NCI-H2196 (cell line): Measurements from ENCODE around the gene DNAH2.
A peak's percentile ranks its signal among the peaks of the same experiment; 100 is the strongest.

Experiments
- DNase-seq: peaks from one replicate; lab custom pipeline; 2025; ENCODE audit not compliant: unreplicated experiment; lab: John Stamatoyannopoulos, UW

DNAH2 gene

DNA sequence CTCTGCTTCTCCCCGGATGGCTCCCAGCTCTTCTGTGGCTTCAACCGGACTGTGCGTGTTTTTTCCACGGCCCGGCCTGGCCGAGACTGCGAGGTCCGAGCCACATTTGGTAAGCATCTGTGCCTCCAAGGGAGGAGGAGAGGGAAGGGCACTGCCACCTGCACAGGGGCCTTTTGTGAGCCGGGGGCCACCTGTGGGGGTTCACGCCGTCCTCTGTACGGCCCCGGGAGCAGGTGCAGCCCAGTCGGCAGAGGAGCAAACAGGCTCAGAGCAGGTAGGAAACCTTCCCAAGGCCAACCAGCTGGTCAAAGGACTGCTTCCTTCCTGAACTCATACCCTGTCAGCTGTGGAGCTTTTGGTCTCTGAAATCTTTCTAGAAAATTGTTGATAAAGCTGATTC is 15.9 kb upstream of the DNAH2 start:
- no peak for DNase-seq

DNA sequence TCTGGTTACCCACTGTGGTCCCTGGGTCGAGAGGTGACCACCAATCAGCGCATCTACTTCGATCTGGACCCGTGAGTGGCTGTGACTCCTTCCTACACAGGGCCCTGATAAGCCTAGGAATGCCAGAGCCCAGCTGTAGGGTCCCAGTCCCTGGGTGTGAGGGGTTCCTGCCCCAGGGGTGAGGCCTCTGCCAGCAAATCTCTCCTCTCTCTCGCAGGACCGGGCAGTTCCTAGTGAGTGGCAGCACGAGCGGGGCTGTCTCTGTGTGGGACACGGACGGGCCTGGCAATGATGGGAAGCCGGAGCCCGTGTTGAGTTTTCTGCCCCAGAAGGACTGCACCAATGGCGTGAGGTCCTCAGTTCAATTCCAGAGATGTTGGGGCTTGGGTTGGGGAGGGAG is 14.8 kb upstream of the DNAH2 start:
- DNase-seq: no peak

DNA sequence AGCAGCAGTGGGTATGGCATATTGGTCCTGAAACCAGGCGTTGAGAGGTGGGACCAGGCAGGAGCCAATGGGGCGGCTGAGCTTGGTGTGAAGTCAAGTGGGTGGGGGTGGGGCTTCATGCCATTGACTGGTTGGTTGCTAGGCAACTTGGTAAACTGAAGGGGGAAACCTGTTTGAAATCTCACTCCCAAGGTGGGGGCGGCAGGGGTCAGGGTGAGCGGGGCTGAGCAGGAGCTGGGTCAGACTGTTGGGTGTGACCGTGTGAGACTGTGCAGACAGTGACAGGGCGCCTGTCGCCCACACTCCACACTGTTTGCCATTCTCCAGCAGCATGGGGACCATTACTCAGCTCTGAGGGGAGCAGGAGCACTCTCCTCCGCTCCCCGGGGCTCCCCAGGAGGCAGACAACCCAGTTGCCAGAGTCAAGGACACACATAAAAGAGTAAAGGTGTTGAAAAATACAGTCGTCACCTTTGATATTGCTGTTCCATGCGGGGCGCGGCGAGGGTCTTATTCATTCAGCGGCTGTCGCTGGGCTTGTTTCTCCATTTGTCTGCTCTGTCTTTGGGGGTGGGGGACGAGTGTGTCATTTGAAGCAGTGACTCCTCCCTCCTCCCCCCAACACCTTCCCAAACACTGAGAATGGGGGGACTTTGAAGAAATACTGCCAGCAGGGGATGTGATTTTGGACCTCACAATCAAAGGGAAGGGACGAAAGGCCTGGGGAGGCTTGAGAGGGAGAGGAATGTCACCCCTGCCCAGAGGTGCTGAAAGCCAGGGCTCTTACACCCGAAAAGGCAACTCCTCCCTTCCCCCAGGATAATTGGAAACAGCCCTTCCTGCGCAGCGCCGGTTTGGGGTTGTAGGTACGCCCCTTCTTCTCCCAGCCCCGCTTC is 13.7 kb upstream of the DNAH2 start:
- peak; percentile 56 for DNase-seq

DNA sequence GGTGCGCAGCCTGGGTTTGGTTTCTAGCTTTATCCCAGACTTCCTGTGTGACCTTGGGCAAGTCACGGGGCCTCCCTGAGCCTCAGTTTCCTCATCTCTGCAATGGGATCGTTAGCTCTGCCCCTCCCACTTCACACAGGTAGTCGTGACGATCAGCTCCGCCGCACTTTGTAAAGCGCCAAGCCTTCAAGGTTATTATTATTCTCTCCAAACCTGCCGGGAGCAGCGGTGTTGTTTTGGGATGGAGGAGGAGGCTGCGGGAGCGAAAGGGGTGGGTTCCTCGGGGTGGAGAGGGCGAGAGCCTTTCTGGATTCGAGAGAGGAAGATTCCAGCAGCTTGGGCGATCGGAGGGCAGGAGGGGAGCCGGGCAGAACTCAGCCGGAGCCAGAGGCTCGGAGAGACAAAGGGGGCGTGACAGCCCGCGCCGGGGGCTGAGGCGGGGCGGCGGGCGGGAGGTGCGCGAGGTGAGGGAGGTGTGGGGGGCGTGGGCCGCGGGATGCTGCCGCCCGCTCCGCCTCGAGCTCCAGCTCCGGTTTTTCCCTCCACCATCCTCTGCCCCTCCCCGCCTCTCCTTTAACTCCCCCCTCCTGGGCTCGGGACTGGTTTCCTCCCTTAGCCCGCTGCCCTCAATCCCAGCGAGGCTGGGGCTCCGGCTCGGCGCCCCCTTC is 12.8 kb upstream of the DNAH2 start, which contains the start of gene EFNB3:
Gene EFNB3 (plus strand): TSS at position 602 of the 668 bp plus-strand sequence. CDS start 397 bp downstream, outside the sequence.
- DNase-seq: peak; percentile 39

DNA sequence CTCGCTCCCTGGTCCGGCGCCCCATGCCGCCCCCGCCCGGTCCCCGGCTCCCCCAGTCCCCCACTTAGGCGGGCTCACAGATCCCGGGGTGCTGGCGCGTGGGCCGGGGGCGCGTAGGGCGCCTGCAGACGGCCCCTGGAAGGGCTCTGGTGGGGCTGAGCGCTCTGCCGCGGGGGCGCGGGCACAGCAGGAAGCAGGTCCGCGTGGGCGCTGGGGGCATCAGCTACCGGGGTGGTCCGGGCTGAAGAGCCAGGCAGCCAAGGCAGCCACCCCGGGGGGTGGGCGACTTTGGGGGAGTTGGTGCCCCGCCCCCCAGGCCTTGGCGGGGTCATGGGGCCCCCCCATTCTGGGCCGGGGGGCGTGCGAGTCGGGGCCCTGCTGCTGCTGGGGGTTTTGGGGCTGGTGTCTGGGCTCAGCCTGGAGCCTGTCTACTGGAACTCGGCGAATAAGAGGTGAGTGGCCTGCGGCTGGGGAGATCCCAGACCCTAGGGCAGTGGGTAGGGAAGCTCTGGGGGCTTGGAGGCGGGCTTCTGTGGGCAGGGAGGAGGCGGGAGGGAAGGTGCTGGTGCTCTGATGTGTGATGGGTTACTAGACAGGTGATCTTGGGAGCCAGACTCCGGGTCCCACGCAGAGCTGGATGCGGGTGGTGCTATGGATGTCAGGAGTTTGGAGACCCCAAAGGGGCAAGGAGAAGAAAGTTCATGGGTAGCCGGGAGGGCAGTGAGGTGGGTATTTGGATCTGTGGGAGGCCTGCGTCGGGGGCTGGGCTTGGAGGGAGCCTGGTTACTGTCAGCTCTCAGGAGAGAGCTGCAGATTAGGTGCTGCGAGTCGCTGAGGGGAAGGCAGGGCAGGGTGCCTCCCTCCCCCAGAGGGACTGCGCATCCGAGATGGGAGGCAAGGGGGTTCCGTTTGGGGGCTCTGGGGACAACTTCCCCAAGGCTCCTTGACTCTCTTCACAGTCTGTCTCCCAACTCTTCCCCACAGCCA is 12.0 kb upstream of the DNAH2 start:
- DNase-seq: no peak

DNA sequence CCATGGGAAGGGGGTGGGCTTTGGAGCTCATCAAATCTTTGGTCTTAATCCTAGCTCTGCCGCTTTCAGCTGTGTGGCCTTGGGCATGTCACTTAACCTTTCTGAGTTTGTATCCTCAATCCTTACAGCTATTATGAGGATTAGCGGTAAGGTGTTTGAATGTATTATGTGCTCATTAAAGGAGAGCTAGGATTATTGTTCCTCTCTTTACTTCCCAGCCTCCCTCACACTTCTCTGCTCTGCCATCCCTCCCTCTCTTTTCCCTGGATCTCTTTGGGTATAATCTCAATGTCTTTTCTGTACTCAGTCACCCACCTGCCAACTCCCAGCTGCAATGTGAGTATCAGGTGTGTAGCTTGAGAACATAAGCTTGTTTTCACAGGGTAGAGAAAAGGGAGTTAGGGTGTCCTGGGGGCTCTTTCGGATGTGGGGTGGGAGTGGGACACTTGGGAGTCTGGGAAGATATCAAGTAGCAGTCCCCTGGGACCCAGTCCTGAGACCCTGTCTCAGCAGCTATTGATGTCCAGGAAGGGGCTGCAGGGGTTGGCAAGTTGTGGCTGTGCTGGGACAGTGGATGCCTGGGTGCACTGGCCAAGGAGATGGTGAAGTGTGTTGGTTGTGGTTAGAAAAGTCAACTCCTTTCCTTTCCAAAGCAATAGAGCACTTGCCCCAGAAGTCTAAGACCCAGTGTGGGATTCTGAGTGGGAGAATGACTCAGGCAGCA is 10.8 kb upstream of the DNAH2 start:
- DNase-seq: no peak

DNA sequence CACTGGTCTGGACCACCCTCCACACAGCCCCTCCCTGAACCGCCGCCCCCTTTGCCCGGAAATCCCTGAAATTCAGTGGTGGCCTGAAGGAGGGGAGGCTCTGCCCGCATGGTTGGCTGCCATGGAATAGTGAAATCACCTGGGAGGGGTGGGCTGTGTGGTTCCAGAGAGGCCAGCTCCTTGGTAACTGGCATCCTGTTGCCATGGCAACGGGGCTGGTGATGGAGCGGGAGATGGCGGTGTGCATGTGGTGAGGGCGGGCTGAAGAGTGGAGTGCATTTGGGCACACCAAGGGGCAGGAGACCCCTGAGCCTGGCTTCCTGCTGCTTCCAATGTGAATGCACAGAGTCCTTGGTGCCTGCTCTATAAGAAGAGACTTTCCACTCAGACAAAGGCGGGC is 10.1 kb upstream of the DNAH2 start:
- DNase-seq: no peak

DNA sequence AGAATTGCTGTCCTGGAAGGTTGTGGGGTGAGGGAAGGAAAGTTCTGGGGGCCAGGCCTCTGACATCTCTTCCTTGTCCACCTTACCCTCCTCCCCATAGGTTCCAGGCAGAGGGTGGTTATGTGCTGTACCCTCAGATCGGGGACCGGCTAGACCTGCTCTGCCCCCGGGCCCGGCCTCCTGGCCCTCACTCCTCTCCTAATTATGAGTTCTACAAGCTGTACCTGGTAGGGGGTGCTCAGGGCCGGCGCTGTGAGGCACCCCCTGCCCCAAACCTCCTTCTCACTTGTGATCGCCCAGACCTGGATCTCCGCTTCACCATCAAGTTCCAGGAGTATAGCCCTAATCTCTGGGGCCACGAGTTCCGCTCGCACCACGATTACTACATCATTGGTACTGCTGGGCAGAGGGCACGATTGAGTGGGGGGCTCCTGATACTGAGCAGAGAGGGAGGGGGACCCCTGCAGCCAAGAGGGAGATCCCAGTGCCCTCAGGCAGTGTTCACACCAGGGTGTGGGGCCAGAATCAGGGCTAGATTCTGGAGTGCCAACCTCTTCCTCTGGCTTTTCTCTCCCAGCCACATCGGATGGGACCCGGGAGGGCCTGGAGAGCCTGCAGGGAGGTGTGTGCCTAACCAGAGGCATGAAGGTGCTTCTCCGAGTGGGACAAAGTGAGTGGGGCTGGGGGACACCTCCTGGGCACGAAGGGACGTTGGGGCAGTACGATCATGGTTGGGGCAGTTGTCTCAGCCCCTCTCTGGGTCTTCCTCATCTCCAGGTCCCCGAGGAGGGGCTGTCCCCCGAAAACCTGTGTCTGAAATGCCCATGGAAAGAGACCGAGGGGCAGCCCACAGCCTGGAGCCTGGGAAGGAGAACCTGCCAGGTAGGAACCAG is 9.4 kb upstream of the DNAH2 start:
- no peak for DNase-seq

DNA sequence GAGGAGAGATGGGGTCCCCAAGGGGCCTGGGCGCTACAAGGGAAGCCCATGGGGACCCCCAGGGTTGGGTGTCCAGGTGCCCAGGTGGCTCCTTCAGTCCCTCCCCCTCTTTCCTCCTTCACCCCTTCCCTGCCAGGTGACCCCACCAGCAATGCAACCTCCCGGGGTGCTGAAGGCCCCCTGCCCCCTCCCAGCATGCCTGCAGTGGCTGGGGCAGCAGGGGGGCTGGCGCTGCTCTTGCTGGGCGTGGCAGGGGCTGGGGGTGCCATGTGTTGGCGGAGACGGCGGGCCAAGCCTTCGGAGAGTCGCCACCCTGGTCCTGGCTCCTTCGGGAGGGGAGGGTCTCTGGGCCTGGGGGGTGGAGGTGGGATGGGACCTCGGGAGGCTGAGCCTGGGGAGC is 8.5 kb upstream of the DNAH2 start:
- no peak for DNase-seq

DNA sequence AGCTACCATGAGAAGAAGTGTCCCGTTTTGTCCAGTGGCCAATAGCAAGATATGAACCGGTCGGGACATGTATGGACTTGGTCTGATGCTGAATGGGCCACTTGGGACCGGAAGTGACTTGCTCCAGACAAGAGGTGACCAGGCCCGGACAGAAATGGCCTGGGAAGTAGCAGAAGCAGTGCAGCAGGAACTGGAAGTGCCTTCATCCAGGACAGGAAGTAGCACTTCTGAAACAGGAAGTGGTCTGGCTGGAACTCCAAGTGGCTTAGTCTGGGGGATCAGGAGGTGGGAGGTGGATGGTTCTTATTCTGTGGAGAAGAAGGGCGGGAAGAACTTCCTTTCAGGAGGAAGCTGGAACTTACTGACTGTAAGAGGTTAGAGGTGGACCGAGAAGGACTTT is 7.2 kb upstream of the DNAH2 start:
- DNase-seq: no peak

DNA sequence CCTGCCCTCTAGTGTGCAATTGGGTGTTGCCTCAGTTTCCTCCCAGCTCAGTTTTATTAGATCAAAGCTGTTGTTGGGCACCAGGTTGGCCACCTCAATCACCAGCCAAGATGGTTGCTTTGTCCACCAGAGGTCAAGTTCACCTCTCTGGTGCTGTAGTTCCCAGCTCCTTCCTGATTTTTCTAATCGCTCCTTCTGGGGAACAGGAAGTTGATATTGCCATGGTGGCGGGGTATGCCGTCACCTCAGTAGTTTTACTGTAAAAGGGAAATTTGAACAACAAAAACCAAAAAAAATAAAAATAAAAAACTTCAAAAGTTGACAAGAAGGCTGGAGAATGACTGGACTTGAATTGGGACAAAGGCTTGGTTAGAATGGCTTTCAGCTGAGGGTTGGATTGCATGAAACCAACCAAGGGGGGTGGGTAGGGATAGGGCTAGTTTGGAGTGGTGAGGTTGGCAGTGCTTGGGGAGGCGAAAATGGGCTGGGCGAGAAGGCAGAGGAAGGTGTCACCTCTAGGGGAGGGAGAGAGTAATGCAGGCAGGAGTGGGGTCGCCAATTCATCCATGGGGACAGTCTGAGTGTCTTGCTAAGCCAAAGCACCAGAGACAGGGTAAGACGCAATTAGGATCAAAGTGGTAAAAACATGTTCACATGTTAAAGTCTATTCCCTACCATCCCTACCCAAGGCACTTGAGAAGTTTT is 6.3 kb upstream of the DNAH2 start:
- no peak for DNase-seq

DNA sequence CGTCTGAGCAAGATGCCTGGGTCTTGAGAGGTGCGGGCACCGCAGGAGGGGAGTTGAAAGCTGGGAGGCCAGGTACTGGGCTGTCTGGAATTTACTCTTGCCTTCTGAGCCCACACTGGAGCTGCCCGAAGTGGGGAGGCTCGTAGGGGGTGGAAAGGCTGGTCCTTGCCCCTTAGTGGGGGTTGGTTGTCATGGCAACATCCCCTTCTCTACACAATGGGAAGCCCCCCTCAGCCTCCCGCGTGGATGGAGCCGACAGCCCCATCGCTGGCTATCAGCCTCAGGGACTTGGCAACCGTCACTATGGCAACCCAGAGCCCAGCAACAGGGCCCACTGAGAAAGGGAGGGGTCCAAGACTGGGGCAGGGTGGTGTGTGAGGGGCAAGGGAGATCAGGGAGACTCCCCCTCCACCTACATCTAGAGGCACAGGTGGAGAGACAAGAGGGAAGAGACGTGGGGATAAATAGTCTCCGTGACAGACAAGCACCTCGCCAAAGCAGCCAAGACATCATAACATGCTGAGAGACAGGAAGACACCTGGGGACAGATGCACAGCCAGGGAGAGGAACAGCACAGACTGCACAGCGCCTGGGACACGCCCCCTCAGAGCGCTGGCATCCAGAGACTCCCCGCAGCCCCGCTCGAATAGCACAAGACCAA is 5.3 kb upstream of the DNAH2 start:
- DNase-seq: no peak

DNA sequence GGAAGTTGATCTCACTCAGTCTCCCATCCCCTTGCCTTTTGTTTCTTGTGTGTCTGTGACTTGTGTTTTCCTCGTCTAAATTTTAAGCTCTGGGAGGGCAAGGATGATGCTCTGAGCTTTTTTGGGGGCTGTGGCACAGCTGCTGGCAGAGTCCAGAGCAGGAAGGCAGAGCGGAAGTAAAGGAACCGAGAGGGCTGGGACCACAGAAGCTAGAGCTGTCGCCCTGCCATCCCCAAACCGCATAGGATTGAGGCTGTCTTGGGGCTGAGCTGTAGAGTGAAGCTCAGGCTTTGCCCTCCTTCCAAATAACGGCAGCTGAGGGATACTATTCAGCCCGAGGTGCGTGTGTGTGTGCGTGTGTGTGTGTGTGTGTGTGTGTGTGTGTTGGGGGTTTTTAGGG is 3.8 kb upstream of the DNAH2 start:
- DNase-seq: no peak

DNA sequence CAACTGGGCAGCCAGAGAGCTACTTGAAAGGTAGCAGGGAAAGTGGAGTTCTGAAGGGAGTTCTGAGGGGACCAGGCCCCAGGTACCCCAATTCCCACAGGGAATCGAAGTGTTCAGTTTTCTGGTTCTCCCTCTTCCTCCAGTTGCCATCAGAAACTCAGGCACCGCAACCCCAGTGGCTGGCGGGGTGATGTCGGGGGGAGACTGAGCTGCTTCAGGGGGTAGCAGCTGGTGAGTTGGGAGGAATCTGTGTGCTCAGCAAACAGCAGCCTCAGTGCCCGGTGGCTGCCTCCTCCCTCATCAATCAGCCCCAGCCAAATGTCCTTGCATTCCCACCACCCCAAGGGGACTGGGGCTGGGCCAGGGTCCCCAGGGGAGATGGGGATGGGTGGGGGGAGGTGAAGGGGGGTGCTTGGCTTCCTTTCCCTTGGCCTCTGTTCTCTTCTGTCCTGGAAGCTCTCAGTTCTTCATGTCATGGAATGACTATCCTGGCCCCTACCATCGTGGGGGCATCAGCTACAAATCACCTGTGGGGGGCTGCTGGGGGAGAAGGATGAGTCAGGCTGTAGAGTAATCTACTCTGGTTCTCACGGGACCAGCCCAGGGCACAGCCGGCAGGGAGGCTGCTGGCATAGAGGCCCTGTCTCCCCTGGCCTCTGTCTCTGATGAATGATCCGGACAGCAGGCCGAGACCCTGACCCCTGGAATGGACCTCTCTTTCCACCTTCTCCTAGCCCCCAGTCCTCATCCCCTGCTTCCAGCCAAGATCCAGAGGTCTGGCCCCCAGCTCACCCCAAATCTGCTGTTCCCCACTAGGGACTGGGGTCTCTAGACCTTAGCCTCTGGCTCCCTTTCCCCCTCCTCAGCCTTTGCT is 2.6 kb upstream of the DNAH2 start:
- DNase-seq: no peak

DNA sequence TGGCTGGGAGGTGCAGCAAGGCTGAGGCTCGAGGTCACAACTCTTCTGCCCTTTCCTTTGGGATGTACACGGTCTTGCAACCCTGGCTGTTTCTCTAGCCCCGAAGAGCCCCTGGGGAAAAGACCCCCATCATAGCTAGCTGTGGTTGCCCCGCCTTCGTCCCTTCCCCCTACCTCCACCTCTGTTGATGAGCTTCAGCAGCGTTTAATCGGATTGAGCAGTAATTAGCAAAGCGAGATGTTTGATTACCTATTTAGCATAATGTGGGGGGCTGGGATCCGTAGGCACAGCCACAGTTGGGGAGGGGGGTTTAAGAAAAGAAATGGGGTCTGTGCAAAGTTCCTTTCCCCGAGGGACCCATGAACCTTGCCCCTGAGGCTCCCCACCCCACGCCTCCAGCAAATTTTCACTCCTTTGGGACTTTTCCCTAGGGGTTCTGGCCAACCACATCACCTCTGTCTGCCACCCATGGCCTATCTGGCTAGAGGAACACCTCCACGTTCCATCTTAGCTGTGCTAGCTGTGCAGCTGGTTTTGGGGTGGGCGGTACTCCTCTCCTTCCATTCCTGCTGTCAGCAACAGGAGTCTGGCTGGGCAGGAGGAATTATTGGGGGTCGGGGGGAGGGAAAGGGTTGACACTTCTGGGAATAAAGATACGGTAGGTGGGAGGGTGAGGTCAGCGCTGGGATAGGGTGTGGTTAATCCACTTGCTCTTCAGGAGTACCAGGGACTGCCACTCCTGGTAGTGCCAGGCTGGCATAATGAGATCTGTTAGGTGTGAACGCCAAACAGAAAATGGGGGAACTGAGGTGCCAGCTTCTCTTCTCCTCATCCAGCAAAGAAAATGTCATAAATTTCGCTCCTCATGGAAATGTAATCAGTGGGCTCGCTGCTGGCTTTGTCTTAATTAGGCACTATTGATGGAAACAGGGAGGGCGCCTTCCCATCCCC is 1.3 kb upstream of the DNAH2 start:
- DNase-seq: no peak

DNA sequence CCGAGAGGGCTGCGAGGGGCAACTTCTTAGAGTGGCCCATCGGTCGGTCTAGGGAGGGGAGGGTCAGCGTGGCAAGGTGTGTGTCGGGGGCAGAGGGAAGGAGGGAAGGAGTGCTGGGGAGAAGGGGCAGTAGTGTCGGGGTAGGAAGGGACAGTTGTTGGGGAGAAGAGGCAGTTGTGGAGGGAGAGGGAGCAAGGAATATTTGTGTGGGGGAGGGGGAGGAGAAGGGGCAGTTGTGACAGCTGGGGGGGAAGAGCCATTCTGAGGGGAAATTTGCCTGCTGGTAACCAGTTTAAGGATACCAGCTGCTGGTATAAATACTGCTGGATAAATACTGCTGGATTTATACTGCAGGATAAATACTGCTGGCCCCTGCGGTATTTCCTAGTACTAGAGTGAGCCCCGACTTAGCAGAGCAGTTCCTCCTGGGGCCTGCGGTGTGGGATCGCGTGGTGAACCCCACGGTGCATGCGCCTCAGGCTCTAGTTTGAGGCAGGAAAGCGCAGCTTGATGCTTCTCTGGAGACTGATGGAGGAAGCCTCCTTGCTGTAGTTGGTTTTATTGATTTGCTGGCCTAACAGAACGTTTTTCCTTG is 309 bp downstream of the DNAH2 start:
- DNase-seq: no peak
